Frontal cortex (tissue), 4 donors: Measurements from ENCODE around the gene TANC1. TPM values are rescaled to one million over a fixed set of nuclear protein-coding genes. Genes with fewer than 3 reads are reported as not detected.
A peak's percentile ranks its signal among the peaks of the same experiment; 100 is the strongest.

ENCODE experiments used
- DNase-seq, 2 donors: peaks; one replicate each; pipeline ENCODE4 v3.0.0; 2012; ENCODE audit warnings: low spot score in 2 of 2
- FAIRE-seq: peaks from 2 replicates; lab custom pipeline; 2012; peaks lifted over from hg19 to GRCh38; lab: Jason Lieb, UNC
- total RNA-seq: library from RNA; depleted of rRNA; stranded (reverse); fragments of >200 nt; gene quantifications from one replicate; pipeline ENCODE4 v1.2.3, GENCODE V29; 2014
- donor health status: control.
- donor health status: control.
- donor health status: control.

Gene TANC1
- 4.1 TPM for total RNA-seq

GRCh38 chr2:158968396-158969161, at the start of gene TANC1:
TANC1 (plus strand) TSS chr2:158968640; CDS start chr2:159065911, 97,271 bp downstream.
- DNase-seq = peak; percentile 88 to 89
- no peak for FAIRE-seq

GRCh38 chr2:158921599-158922408, 46.6 kb upstream of the TANC1 start:
- no peak for FAIRE-seq
- DNase-seq = no peak

- no peak for FAIRE-seq
- no peak for DNase-seq
Measured at GRCh38 chr2:158922601-158923000, 45.8 kb upstream of the TANC1 start.

- DNase-seq = no peak
- FAIRE-seq = no peak
Measured at GRCh38 chr2:158923180-158923594, 45.3 kb upstream of the TANC1 start.

GRCh38 chr2:158923641-158924040, 44.8 kb upstream of the TANC1 start:
- DNase-seq = no peak
- FAIRE-seq = no peak

GRCh38 chr2:158926478-158926948, 41.9 kb upstream of the TANC1 start:
- DNase-seq (no peak), FAIRE-seq (no peak)

- no peak for DNase-seq
- no peak for FAIRE-seq
Measured at GRCh38 chr2:158928515-158928914, 39.9 kb upstream of the TANC1 start.

GRCh38 chr2:158928965-158929364, 39.5 kb upstream of the TANC1 start:
- DNase-seq (no peak), FAIRE-seq (no peak)

- DNase-seq (no peak), FAIRE-seq (no peak)
Measured at GRCh38 chr2:158931572-158931971, 36.9 kb upstream of the TANC1 start.

GRCh38 chr2:158932131-158932645, 36.3 kb upstream of the TANC1 start:
- FAIRE-seq = no peak
- DNase-seq = no peak

GRCh38 chr2:158934170-158934569, 34.3 kb upstream of the TANC1 start:
- FAIRE-seq = no peak
- no peak for DNase-seq

- no peak for DNase-seq
- no peak for FAIRE-seq
Measured at GRCh38 chr2:158935617-158936016, 32.8 kb upstream of the TANC1 start.

- DNase-seq = no peak
- no peak for FAIRE-seq
Measured at GRCh38 chr2:158936978-158937377, 31.5 kb upstream of the TANC1 start.

- no peak for FAIRE-seq
- DNase-seq = no peak
Measured at GRCh38 chr2:158940356-158940755, 28.1 kb upstream of the TANC1 start.

- no peak for FAIRE-seq
- no peak for DNase-seq
Measured at GRCh38 chr2:158943973-158944372, 24.5 kb upstream of the TANC1 start.

GRCh38 chr2:158948964-158949699, 19.3 kb upstream of the TANC1 start:
- DNase-seq (no peak), FAIRE-seq (no peak)

GRCh38 chr2:158953454-158953853, 15.0 kb upstream of the TANC1 start:
- FAIRE-seq (no peak), DNase-seq (no peak)

- DNase-seq = peak in 1 of 2 donors; percentile 32
- no peak for FAIRE-seq
Measured at GRCh38 chr2:158953926-158954763, 14.3 kb upstream of the TANC1 start.

- no peak for FAIRE-seq
Measured at GRCh38 chr2:158955842-158956365, 12.5 kb upstream of the TANC1 start.

More at GRCh38 chr2:158955842-158956365, 12.5 kb upstream of the TANC1 start:
- no peak for DNase-seq
